Liver (tissue), 9 donors: ENCODE data around the gene FAM181A. TPM values are rescaled to one million over a fixed set of nuclear protein-coding genes. Genes with fewer than 3 reads are reported as not detected.

Experiments
- DNase-seq: peaks from one replicate; pipeline ENCODE4 v3.0.0-alpha.2; 2017; ENCODE audit warnings: low spot score
- H3K27ac ChIP-seq, 2 donors: one replicate each; pipeline ENCODE4 v1.7.0; 2013; ENCODE audit warnings: inconsistent platforms in 2 of 2, low read length in 2 of 2, control low read depth in 1 of 2, low read depth in 1 of 2, mild to moderate bottlenecking in 1 of 2
- H3K27me3 ChIP-seq, 4 donors: one replicate each; pipeline versions ENCODE4 v1.6.1 to v1.7.0; 2013; ENCODE audit warnings: low read length in 3 of 4, inconsistent platforms in 1 of 4, mild to moderate bottlenecking in 1 of 4, moderate library complexity in 1 of 4; ENCODE audit not compliant: control insufficient read depth in 4 of 4, insufficient read depth in 4 of 4
- H3K36me3 ChIP-seq, 4 donors: one replicate each; pipeline versions ENCODE4 v1.6.1 to v1.7.0; 2013; ENCODE audit warnings: low read length in 3 of 4, mild to moderate bottlenecking in 3 of 4, low read depth in 1 of 4, moderate library complexity in 1 of 4; ENCODE audit not compliant: control insufficient read depth in 4 of 4, insufficient read depth in 3 of 4
- H3K4me1 ChIP-seq, 4 donors: one replicate each; pipeline versions ENCODE4 v1.6.1 to v1.7.0; 2013; ENCODE audit warnings: low read length in 3 of 4, mild to moderate bottlenecking in 3 of 4, moderate library complexity in 1 of 4; ENCODE audit not compliant: control insufficient read depth in 4 of 4, insufficient read depth in 4 of 4
- H3K4me3 ChIP-seq, 3 donors: one replicate each; pipeline versions ENCODE4 v1.6.1 to v1.7.0; 2013; ENCODE audit warnings: low read length in 3 of 3, control low read depth in 1 of 3, low read depth in 1 of 3, mild to moderate bottlenecking in 1 of 3
- H3K9ac ChIP-seq, 2 donors: one replicate each; pipeline ENCODE4 v1.7.0; 2013; ENCODE audit warnings: low read length in 2 of 2, mild to moderate bottlenecking in 2 of 2, moderate library complexity in 2 of 2, control low read depth in 1 of 2, low read depth in 1 of 2
- H3K9me3 ChIP-seq, 4 donors: one replicate each; pipeline versions ENCODE4 v1.6.1 to v1.7.0; 2013; ENCODE audit warnings: low read length in 3 of 4; ENCODE audit not compliant: control insufficient read depth in 4 of 4
- ATF3 ChIP-seq: IDR thresholded peaks from 2 replicates; pipeline ENCODE4 v1.6.1; 2016; ENCODE audit warnings: antibody characterized with exemption
- CTCF ChIP-seq: fragments of 150-350 bp; IDR thresholded peaks from 2 replicates; pipeline ENCODE4 v1.5.1; 2017; ENCODE audit warnings: improper control_type of control experiment, low read depth, low read length; ENCODE audit not compliant: missing input control
- EGR1 ChIP-seq, 2 donors: IDR thresholded peaks; 2 replicates each; pipeline ENCODE4 v1.6.1; 2016 to 2018; ENCODE audit warnings: antibody characterized with exemption in 2 of 2, low read depth in 2 of 2
- FOXA1 ChIP-seq: IDR thresholded peaks from 2 replicates; pipeline ENCODE4 v1.6.1; 2016; ENCODE audit warnings: antibody characterized with exemption
- FOXA2 ChIP-seq: IDR thresholded peaks from 2 replicates; pipeline ENCODE4 v1.6.1; 2016; ENCODE audit warnings: antibody characterized with exemption
- GABPA ChIP-seq, 2 donors: IDR thresholded peaks in 1 of 2; conservative IDR thresholded peaks in 1 of 2; 2 replicates each; pipeline ENCODE4 v1.6.1; 2016; ENCODE audit warnings: antibody characterized with exemption in 2 of 2, mild to moderate bottlenecking in 1 of 2, moderate library complexity in 1 of 2
- HNF4A ChIP-seq, 2 donors: conservative IDR thresholded peaks; 2 replicates each; pipeline ENCODE4 v1.6.1; 2016; ENCODE audit warnings: antibody characterized with exemption in 2 of 2, mild to moderate bottlenecking in 2 of 2
- HNF4G ChIP-seq: IDR thresholded peaks from 2 replicates; pipeline ENCODE4 v1.6.1; 2016; ENCODE audit warnings: antibody characterized with exemption
- JUND ChIP-seq, 2 donors: IDR thresholded peaks; 2 replicates each; pipeline ENCODE4 v1.6.1; 2016; ENCODE audit warnings: antibody characterized with exemption in 2 of 2
- MAX ChIP-seq: IDR thresholded peaks from 2 replicates; pipeline ENCODE4 v1.6.1; 2016; ENCODE audit warnings: antibody characterized with exemption
- NR2F2 ChIP-seq: IDR thresholded peaks from 2 replicates; pipeline ENCODE4 v1.6.1; 2016; ENCODE audit warnings: antibody characterized with exemption
- RAD21 ChIP-seq, 2 donors: IDR thresholded peaks; 2 replicates each; pipeline ENCODE4 v1.6.1; 2016; ENCODE audit warnings: antibody characterized with exemption in 2 of 2, mild to moderate bottlenecking in 2 of 2
- REST ChIP-seq: IDR thresholded peaks from 2 replicates; pipeline ENCODE4 v1.6.1; 2016; ENCODE audit warnings: antibody characterized with exemption, mild to moderate bottlenecking
- RXRA ChIP-seq, 2 donors: IDR thresholded peaks; 2 replicates each; pipeline ENCODE4 v1.6.1; 2017 to 2018; ENCODE audit warnings: antibody characterized with exemption in 2 of 2, mild to moderate bottlenecking in 1 of 2
- SP1 ChIP-seq: IDR thresholded peaks from 2 replicates; pipeline ENCODE4 v1.6.1; 2018; ENCODE audit warnings: antibody characterized with exemption, mild to moderate bottlenecking
- TAF1 ChIP-seq: conservative IDR thresholded peaks from 2 replicates; pipeline ENCODE4 v1.6.1; 2016; ENCODE audit warnings: antibody characterized with exemption, mild to moderate bottlenecking
- YY1 ChIP-seq: IDR thresholded peaks from 2 replicates; pipeline ENCODE4 v1.6.1; 2016; ENCODE audit warnings: antibody characterized with exemption, mild to moderate bottlenecking
- ZBTB33 ChIP-seq: IDR thresholded peaks from 2 replicates; pipeline ENCODE4 v1.6.1; 2016; ENCODE audit warnings: antibody characterized with exemption
- WGBS: extraction: QIAGEN DNeasy Blood & Tissue Kit; methylation state at CpG from one replicate; pipeline ENCODE4 v1.1.7; 2013; 5-methylcytosine and 5-hydroxymethylcytosine counted together
- polyA plus RNA-seq, 2 donors: library from polyadenylated mRNA; stranded (reverse) in 1 of 2; unstranded in 1 of 2; fragments of 200-250 nt in 1 of 2; fragments of >200 nt in 1 of 2; fragmentation: Nextera tagmentation in 1 of 2; extraction: Ambion mirVana in 1 of 2; gene quantifications; one replicate each; pipeline versions ENCODE4 v1.2.1 to v1.2.3, GENCODE V29; 2013 to 2015
- total RNA-seq, 2 donors: library from RNA; depleted of rRNA; stranded (reverse); fragments of >200 nt; gene quantifications; one replicate each; pipeline ENCODE4 v1.2.3, GENCODE V29; 2014
- donor health status: healthy.
- donor health status: healthy.
- donor health status: healthy.
- donor health status: healthy.
- donor health status: healthy.

Gene FAM181A
- total and polyA plus RNA-seq, 4 donors = not detected

- no peaks in the 10 kb centered on the region for H3K4me1 ChIP-seq
- no peak for DNase-seq
- H3K9ac ChIP-seq = no peak overlapping the region
- WGBS = 88% methylated on average over 14 of the region's 14 CpGs
- no peaks in the 10 kb centered on the region for H3K27me3 ChIP-seq
- no peak overlapping the region for H3K4me3 ChIP-seq
- TF ChIP-seq HNF4A (conservative IDR thresholded peaks at IDR 0.05) = no peak
- TF ChIP-seq SP1 = no peak
- TF ChIP-seq HNF4G = no peak
- TF ChIP-seq EGR1 (IDR thresholded peaks at IDR 0.05; ENCODE audit: low read depth in 2 of 2) = no peak
- no peak for TF ChIP-seq ATF3
- no peak for TF ChIP-seq ZBTB33
- no peak for TF ChIP-seq JUND (IDR thresholded peaks at IDR 0.05)
- no peak for TF ChIP-seq REST
- TF ChIP-seq CTCF = no peak
- TF ChIP-seq MAX = no peak
- TF ChIP-seq RAD21 (IDR thresholded peaks at IDR 0.05) = no peak
- TF ChIP-seq FOXA2 = no peak
- TF ChIP-seq GABPA (IDR thresholded peaks at IDR 0.05 in 1 of 2, conservative IDR thresholded peaks at IDR 0.05 in 1 of 2) = no peak
- no peak for TF ChIP-seq TAF1
- no peak for TF ChIP-seq YY1
- no peak for TF ChIP-seq FOXA1
- no peak for TF ChIP-seq NR2F2
- no peak for TF ChIP-seq RXRA (IDR thresholded peaks at IDR 0.05)
- no peak overlapping the region for H3K27ac ChIP-seq
- no peaks in the 10 kb centered on the region for H3K36me3 ChIP-seq
- peaks cover 0 to 3% (median under 1%) of the 10 kb centered on the region in 4 donors for H3K9me3 ChIP-seq
These were observed 12.0 kb upstream of the FAM181A start for GRCh38 chr14:93915070-93915705.
